CD4-positive, alpha-beta T cell treated with Interleukin-15 for 4 hours (primary cell): ENCODE data around the gene PAOX.
"Not testable (repeated sequence)": the region's sequence is repeated elsewhere in the genome, so short reads cannot be mapped to it uniquely, and the experiment has no call there.

Source experiments
- DNase-seq: peaks from one replicate; pipeline ENCODE4 v3.0.0-alpha.2; 2020; ENCODE audit warnings: low spot score

Gene PAOX

GRCh38 chr10:133385214-133385613, 6.2 kb downstream of the PAOX start:
- DNase-seq = no peak

GRCh38 chr10:133386951-133387350, 7.9 kb downstream of the PAOX start:
- not testable (repeated sequence) for DNase-seq

GRCh38 chr10:133388236-133388972, 9.3 kb downstream of the PAOX start:
- DNase-seq = no peak

GRCh38 chr10:133388973-133389818, 10.1 kb downstream of the PAOX start:
- peak; percentile 58 for DNase-seq

GRCh38 chr10:133390597-133391248, 11.7 kb downstream of the PAOX start:
- DNase-seq = no peak

- no peak for DNase-seq
Observed at GRCh38 chr10:133391249-133391635, 12.2 kb downstream of the PAOX start.

- peak; percentile 53 for DNase-seq
Observed at GRCh38 chr10:133391761-133392518, 12.9 kb downstream of the PAOX start.

GRCh38 chr10:133393401-133394063, 14.5 kb downstream of the PAOX start:
- DNase-seq = no peak

- peak; percentile 94 for DNase-seq
Observed at GRCh38 chr10:133394064-133394663, 15.1 kb downstream of the PAOX start, which contains the start of gene MTG1. Gene MTG1, plus strand, starts transcription at chr10:133394157. Its CDS starts 64 bp downstream, at chr10:133394221.

GRCh38 chr10:133394801-133395221, 15.7 kb downstream of the PAOX start:
- DNase-seq = no peak

- DNase-seq = no peak
Observed at GRCh38 chr10:133396035-133396624, 17.1 kb downstream of the PAOX start.

GRCh38 chr10:133397938-133398337, 18.9 kb downstream of the PAOX start:
- no peak for DNase-seq

- no peak for DNase-seq
Observed at GRCh38 chr10:133399123-133399601, 20.1 kb downstream of the PAOX start.

GRCh38 chr10:133400624-133401424, 21.8 kb downstream of the PAOX start:
- no peak for DNase-seq

GRCh38 chr10:133401500-133401899, 22.4 kb downstream of the PAOX start:
- no peak for DNase-seq

- DNase-seq = no peak
Observed at GRCh38 chr10:133401981-133402725, 23.1 kb downstream of the PAOX start.

- no peak for DNase-seq
Observed at GRCh38 chr10:133403359-133403758, 24.3 kb downstream of the PAOX start.

GRCh38 chr10:133403784-133404183, 24.7 kb downstream of the PAOX start:
- no peak for DNase-seq

- no peak for DNase-seq
Observed at GRCh38 chr10:133405272-133405671, 26.2 kb downstream of the PAOX start.
